ENCODE measurements around the gene IRX6. TPM values are rescaled to one million over a fixed set of nuclear protein-coding genes. Genes with fewer than 3 reads are reported as not detected.

The IRX6 gene
- polyA plus RNA-seq, 4 donors: 0.30 TPM; not detected in 3

DNA sequence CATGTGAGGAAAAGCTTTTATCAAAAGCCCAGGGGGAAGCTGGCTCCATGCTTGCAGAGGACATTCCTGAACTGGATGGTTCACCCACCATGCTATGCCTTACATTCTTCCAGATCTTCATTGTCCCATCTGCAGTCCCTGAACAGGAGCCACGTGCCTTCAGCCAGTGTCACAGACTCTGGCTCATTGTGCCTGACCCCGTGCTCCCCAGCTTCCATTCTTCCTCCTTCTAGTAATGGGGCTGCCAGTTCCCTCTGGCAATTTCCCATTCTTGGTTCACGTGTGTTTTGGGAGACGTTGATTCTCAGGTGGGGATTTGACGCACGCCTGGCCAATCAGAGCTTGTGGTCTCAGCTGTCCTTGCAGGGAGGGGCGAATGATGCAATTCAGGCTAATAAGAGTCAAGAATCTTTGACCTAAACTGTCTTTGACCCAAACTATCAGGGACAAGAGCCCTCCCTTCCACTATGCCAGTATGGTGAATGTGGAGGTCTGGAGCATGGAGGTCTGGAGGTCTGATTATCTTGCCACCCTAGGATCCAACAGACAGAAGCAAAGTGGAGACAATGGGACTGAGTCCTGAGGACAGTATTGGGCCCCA lies 52.7 kb downstream of the IRX6 start:
- 81 to 84% (median 81%) methylated on average over 7 of the region's 7 CpGs for WGBS, 3 donors
- DNase-seq: no peak
- H3K4me3 ChIP-seq (ENCODE audit: low read depth in 1 of 3, low read length in 3 of 3): no peak overlapping the region
- H3K9me3 ChIP-seq (ENCODE audit: control insufficient read depth in 2 of 2, insufficient read depth in 1 of 2, low read depth in 1 of 2, low read length in 1 of 2): no peaks in the 10 kb centered on the region
- peaks cover 0 to 5% (median 3%) of the 10 kb centered on the region in 3 donors for H3K27me3 ChIP-seq (ENCODE audit: control insufficient read depth in 3 of 3, insufficient read depth in 3 of 3, low read length in 3 of 3)
- no peaks in the 10 kb centered on the region for H3K4me1 ChIP-seq (ENCODE audit: control insufficient read depth in 3 of 3, insufficient read depth in 2 of 3, low read depth in 1 of 3, low read length in 2 of 3)
- H3K36me3 ChIP-seq (ENCODE audit: control insufficient read depth in 3 of 3, insufficient read depth in 2 of 3, low read depth in 1 of 3, low read length in 3 of 3): no peaks in the 10 kb centered on the region
- no peak overlapping the region for H3K27ac ChIP-seq (ENCODE audit: low read depth in 1 of 3, low read length in 2 of 3)
- no peak for FAIRE-seq

DNA sequence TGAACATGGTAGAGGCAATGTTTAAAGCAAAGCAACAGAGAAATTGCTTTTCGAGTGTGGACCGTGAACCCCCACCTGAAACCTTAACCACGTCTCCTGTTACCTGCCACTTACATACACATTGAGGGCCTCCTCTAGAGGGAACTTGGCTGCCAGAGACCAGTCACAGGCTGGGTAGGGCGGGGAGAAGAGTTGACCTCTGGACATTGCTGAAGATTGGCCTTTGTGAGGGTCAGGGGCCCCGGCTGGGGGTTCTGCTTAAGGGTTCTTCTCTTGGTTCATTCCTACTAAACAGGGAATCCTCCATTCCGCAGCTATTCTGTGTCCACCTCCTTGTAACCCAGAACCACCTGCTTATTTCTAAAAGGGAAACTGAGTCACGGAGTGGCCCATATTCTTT lies 53.8 kb downstream of the IRX6 start:
- no peak overlapping the region for H3K27ac ChIP-seq (ENCODE audit: low read depth in 1 of 3, low read length in 2 of 3)
- no peak overlapping the region for H3K4me3 ChIP-seq (ENCODE audit: low read depth in 1 of 3, low read length in 3 of 3)
- no peaks in the 10 kb centered on the region for H3K36me3 ChIP-seq (ENCODE audit: control insufficient read depth in 3 of 3, insufficient read depth in 2 of 3, low read depth in 1 of 3, low read length in 3 of 3)
- 63 to 66% (median 64%) methylated on average over 7 of the region's 7 CpGs for WGBS, 3 donors
- H3K27me3 ChIP-seq (ENCODE audit: control insufficient read depth in 3 of 3, insufficient read depth in 3 of 3, low read length in 3 of 3): peaks cover 0 to 4% (median 1%) of the 10 kb centered on the region in 3 donors
- DNase-seq (no peak), FAIRE-seq (no peak)
- H3K4me1 ChIP-seq (ENCODE audit: control insufficient read depth in 3 of 3, insufficient read depth in 2 of 3, low read depth in 1 of 3, low read length in 2 of 3): no peaks in the 10 kb centered on the region
- no peaks in the 10 kb centered on the region for H3K9me3 ChIP-seq (ENCODE audit: control insufficient read depth in 2 of 2, insufficient read depth in 1 of 2, low read depth in 1 of 2, low read length in 1 of 2)

GRCh38 chr16:55378616-55379015 lies 54.6 kb downstream of the IRX6 start:
- WGBS, 3 donors: 72 to 80% (median 80%) methylated on average over 3 of the region's 3 CpGs
- Histone ChIP-seq H3K4me3 (ENCODE audit: low read depth in 1 of 3, low read length in 3 of 3) (no peak overlapping the region), H3K27ac (ENCODE audit: low read depth in 1 of 3, low read length in 2 of 3) (no peak overlapping the region), H3K27me3 (ENCODE audit: control insufficient read depth in 3 of 3, insufficient read depth in 3 of 3, low read length in 3 of 3) (peaks cover 0 to 2% (median 0%) of the 10 kb centered on the region in 3 donors), H3K36me3 (ENCODE audit: control insufficient read depth in 3 of 3, insufficient read depth in 2 of 3, low read depth in 1 of 3, low read length in 3 of 3) (no peaks in the 10 kb centered on the region), H3K4me1 (ENCODE audit: control insufficient read depth in 3 of 3, insufficient read depth in 2 of 3, low read depth in 1 of 3, low read length in 2 of 3) (no peaks in the 10 kb centered on the region), H3K9me3 (ENCODE audit: control insufficient read depth in 2 of 2, insufficient read depth in 1 of 2, low read depth in 1 of 2, low read length in 1 of 2) (no peaks in the 10 kb centered on the region)
- FAIRE-seq (no peak), DNase-seq (no peak)

DNA sequence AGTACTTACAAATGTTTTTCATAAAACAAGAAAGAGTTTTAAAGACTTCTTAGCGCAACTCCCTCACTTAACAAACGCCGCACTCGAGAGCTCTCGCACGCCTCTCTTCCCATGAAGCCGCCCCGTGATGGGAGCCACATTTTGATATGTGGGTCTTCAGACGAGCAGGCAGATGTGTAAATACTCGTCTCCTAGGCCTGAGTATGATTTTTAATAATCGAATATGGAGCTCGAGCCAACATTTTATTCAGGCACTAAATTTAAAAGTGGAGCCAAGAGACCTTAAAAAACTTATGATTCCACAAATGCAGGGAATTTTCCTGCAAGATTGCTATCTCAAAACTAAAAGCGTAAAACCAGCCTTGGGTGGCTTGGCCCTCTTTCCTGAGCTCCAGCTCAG lies 55.4 kb downstream of the IRX6 start:
- no peak overlapping the region for H3K4me3 ChIP-seq (ENCODE audit: low read depth in 1 of 3, low read length in 3 of 3)
- H3K36me3 ChIP-seq (ENCODE audit: control insufficient read depth in 3 of 3, insufficient read depth in 2 of 3, low read depth in 1 of 3, low read length in 3 of 3): no peaks in the 10 kb centered on the region
- WGBS, 3 donors: 92 to 93% (median 92%) methylated on average over 13 of the region's 13 CpGs
- FAIRE-seq (no peak), DNase-seq (no peak)
- no peaks in the 10 kb centered on the region for H3K4me1 ChIP-seq (ENCODE audit: control insufficient read depth in 3 of 3, insufficient read depth in 2 of 3, low read depth in 1 of 3, low read length in 2 of 3)
- peaks cover 0 to 2% (median 0%) of the 10 kb centered on the region in 3 donors for H3K27me3 ChIP-seq (ENCODE audit: control insufficient read depth in 3 of 3, insufficient read depth in 3 of 3, low read length in 3 of 3)
- no peaks in the 10 kb centered on the region for H3K9me3 ChIP-seq (ENCODE audit: control insufficient read depth in 2 of 2, insufficient read depth in 1 of 2, low read depth in 1 of 2, low read length in 1 of 2)
- no peak overlapping the region for H3K27ac ChIP-seq (ENCODE audit: low read depth in 1 of 3, low read length in 2 of 3)

DNA sequence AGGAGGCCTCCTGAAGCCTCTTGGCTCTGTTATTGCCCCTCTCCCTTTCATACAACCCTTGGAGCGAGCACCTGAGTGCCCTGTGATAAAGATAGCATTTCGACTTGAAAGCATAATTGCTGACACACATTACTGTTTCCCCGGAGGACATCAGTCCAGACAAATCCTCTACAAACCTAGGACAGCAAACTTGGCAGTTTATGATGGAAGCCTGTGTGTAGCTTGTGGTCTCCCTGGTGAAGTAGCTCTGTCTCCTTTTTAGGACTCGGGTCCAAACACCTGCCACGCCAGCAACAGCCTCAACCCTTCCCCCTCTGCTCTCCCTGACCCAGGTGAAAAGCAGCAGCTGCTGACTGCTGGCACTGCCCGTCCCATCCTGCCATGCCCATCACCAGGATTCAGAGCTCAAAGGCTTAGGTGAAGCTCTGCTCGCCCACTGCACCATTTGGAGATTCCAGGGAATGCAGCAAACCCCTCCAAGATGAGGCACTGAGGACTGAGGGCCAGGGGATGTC lies 55.9 kb downstream of the IRX6 start:
- Histone ChIP-seq H3K4me1 (ENCODE audit: control insufficient read depth in 3 of 3, insufficient read depth in 2 of 3, low read depth in 1 of 3, low read length in 2 of 3) (no peaks in the 10 kb centered on the region), H3K9me3 (ENCODE audit: control insufficient read depth in 2 of 2, insufficient read depth in 1 of 2, low read depth in 1 of 2, low read length in 1 of 2) (no peaks in the 10 kb centered on the region), H3K4me3 (ENCODE audit: low read depth in 1 of 3, low read length in 3 of 3) (no peak overlapping the region), H3K36me3 (ENCODE audit: control insufficient read depth in 3 of 3, insufficient read depth in 2 of 3, low read depth in 1 of 3, low read length in 3 of 3) (no peaks in the 10 kb centered on the region), H3K27me3 (ENCODE audit: control insufficient read depth in 3 of 3, insufficient read depth in 3 of 3, low read length in 3 of 3) (peaks cover 0 to 2% (median 0%) of the 10 kb centered on the region in 3 donors), H3K27ac (ENCODE audit: low read depth in 1 of 3, low read length in 2 of 3) (no peak overlapping the region)
- FAIRE-seq (no peak), DNase-seq (no peak)
- WGBS, 3 donors: 23 to 71% (median 48%) methylated on average over 7 of the region's 7 CpGs

Other genes starting within 250 kb of the IRX6 start
- gene MMP2, start 155.0 kb downstream of the IRX6 start, polyA plus RNA-seq: 10 to 100 TPM in 3 of 4 donors, 1 to 10 TPM in 1; 1.6 to 97.2 (median 41.2) TPM
- gene LPCAT2, start 184.9 kb downstream of the IRX6 start, polyA plus RNA-seq: 1 to 10 TPM; 1.3 to 8.6 (median 4.9) TPM
- gene CAPNS2, start 242.5 kb downstream of the IRX6 start, polyA plus RNA-seq: under 1 TPM in 2 of 4 donors, not detected in 2; 0.06 to 0.07 TPM